ENCODE data around the gene MCAT.
"Not testable (repeated sequence)": the region's sequence is repeated elsewhere in the genome, so short reads cannot be mapped to it uniquely, and the experiment has no call there.

The MCAT gene

GRCh38 chr22:43151251-43152002 lies 8.2 kb upstream of the MCAT start, which contains the start of gene TSPO:
TSS of gene TSPO (plus strand) at chr22:43151559. CDS start at chr22:43159239, 7,680 bp downstream.
- DNase-seq (ENCODE audit: extremely low read depth, low read depth): no peak
- no peak for TF ChIP-seq CTCF (IDR thresholded peaks at IDR 0.05; ENCODE audit: low read depth, low read length)

GRCh38 chr22:43150731-43151206 lies 7.6 kb upstream of the MCAT start:
- TF ChIP-seq CTCF (IDR thresholded peaks at IDR 0.05; ENCODE audit: low read depth, low read length): no peak
- no peak for DNase-seq (ENCODE audit: extremely low read depth, low read depth)

GRCh38 chr22:43148581-43148980 lies 5.4 kb upstream of the MCAT start:
- no peak for DNase-seq (ENCODE audit: extremely low read depth, low read depth)
- TF ChIP-seq CTCF (IDR thresholded peaks at IDR 0.05; ENCODE audit: low read depth, low read length): no peak

- no peak for DNase-seq (ENCODE audit: extremely low read depth, low read depth)
- TF ChIP-seq CTCF (IDR thresholded peaks at IDR 0.05; ENCODE audit: low read depth, low read length): no peak
Measured at GRCh38 chr22:43147821-43148220, 4.6 kb upstream of the MCAT start.

- not testable (repeated sequence) for DNase-seq (ENCODE audit: extremely low read depth, low read depth)
Measured at GRCh38 chr22:43146332-43146731, 3.1 kb upstream of the MCAT start.

GRCh38 chr22:43145371-43145770 lies 2.2 kb upstream of the MCAT start:
- not testable (repeated sequence) for DNase-seq (ENCODE audit: extremely low read depth, low read depth)

GRCh38 chr22:43144949-43145348 lies 1.8 kb upstream of the MCAT start:
- no peak for DNase-seq (ENCODE audit: extremely low read depth, low read depth)
- TF ChIP-seq CTCF (IDR thresholded peaks at IDR 0.05; ENCODE audit: low read depth, low read length): no peak

- DNase-seq (ENCODE audit: extremely low read depth, low read depth): no peak
- no peak for TF ChIP-seq CTCF (IDR thresholded peaks at IDR 0.05; ENCODE audit: low read depth, low read length)
Measured at GRCh38 chr22:43136801-43137200, 6.4 kb downstream of the MCAT start.
